ENCODE measurements around the gene NEIL3.

The NEIL3 gene

DNA sequence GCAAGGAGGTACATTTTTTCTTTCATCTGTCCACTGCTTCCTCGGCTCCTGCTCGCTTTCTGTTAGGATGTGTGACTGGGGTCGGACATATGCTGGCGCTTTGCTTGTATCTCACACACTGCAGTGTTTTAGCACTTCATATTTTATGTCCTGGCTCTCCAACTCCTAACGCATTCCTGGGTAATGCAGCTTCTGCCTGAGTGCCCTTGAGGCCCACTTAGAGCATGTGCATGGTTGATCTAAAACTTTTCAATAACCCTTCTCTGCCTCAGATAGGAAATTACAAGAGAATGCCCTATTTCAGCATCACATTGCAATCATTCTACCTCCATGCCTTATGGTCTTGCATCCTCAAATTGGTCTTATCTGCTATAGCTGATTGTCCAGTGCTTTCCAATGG lies 65.3 kb downstream of the NEIL3 start:
- no peak for DNase-seq

- DNase-seq: no peak
These were observed 65.7 kb downstream of the NEIL3 start for GRCh38 chr4:177375372-177375771.

GRCh38 chr4:177376024-177376423 lies 66.3 kb downstream of the NEIL3 start:
- DNase-seq: no peak

- no peak for DNase-seq
These were observed 71.1 kb downstream of the NEIL3 start for GRCh38 chr4:177380730-177381287.

GRCh38 chr4:177381762-177382310 lies 72.2 kb downstream of the NEIL3 start:
- DNase-seq: no peak

DNA sequence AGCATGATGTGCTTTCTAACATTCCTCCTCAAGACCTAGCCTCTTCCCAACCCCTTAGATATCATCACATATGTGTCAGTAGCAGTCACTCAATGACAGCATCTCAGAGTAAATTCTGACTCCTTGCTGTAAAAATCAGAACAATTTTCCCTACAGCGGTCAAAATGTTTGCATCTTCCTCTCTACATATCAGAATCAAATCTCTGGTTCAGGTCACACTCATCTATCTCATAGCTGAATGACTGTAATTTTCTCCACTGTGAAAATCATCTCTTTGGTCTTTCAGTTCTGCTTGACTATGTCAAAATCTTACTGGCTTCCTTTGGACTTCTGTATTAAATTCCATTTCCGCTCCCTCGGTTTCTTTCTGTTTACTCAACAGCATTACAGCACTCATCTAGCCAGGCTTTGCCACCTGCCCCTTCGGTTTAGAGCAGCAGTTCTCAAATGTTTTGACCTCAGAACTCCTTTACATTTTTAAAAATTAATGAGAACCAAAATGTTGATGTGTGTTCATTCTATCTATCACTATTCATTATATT lies 75.3 kb downstream of the NEIL3 start:
- no peak for DNase-seq

DNA sequence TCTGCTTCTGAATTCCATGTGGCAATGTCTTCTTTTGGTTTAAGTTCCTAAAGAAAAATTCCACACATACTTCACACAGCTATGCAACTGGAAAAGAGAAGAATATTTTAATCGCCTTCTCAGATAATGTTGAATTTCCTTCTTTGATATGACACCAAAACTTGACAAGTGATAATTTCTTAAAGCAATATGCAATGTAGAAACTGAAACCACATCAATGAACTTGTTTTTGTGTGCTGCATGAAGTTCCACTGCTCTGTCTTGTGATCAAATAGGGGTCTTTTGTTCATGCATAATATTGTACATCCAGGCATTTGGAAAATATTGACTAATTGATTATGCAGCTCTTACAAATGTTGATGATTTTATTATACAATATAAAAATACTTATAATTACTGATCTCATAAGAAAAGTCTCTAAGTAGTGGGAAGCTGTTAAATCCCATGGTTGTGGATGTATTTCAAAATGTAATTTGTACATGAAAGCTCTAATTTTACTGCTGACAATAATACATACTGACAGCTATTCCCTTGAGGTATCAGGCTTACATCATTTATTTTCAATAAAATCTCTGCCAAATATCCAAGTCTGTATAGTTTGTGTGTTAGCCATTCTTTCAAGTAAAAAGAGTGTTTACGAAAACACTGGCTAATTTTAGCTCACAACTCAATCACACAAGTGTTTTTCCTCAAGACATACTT lies 76.1 kb downstream of the NEIL3 start:
- no peak for DNase-seq

- DNase-seq: no peak
These were observed 76.7 kb downstream of the NEIL3 start for GRCh38 chr4:177386278-177386815.

- DNase-seq: no peak
These were observed 81.6 kb downstream of the NEIL3 start for GRCh38 chr4:177391287-177391686.

GRCh38 chr4:177391953-177392352 lies 82.3 kb downstream of the NEIL3 start:
- DNase-seq: no peak

- DNase-seq: no peak
These were observed 83.6 kb downstream of the NEIL3 start for GRCh38 chr4:177393236-177393635.

- DNase-seq: no peak
These were observed 86.7 kb downstream of the NEIL3 start for GRCh38 chr4:177396352-177396751.

GRCh38 chr4:177400030-177400429 lies 90.4 kb downstream of the NEIL3 start:
- no peak for DNase-seq

GRCh38 chr4:177401658-177402273 lies 92.1 kb downstream of the NEIL3 start:
- DNase-seq: no peak

- no peak for DNase-seq
These were observed 94.1 kb downstream of the NEIL3 start for GRCh38 chr4:177403746-177404145.

DNA sequence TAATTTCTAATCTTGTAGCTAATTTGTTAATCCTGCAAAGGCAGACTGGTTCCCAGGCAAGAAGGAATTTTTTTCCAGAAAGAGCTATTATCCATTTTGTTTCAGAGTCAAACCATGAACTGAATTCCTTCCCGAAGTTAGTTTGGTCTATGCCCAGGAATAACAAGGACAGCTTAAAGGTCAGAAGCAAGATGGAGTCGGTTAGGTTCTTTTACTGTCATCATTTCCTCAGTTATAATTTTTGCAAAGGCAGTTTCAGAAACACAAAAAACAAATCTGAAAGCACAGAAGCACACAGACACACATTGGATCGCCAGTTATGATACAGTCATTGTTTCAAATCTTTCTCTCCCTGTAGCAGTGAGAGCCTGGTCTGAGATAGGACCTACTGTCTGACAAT lies 94.7 kb downstream of the NEIL3 start:
- DNase-seq: no peak

- no peak for DNase-seq
These were observed 95.3 kb downstream of the NEIL3 start for GRCh38 chr4:177404986-177405385.

- no peak for DNase-seq
These were observed 95.8 kb downstream of the NEIL3 start for GRCh38 chr4:177405508-177405907.

DNA sequence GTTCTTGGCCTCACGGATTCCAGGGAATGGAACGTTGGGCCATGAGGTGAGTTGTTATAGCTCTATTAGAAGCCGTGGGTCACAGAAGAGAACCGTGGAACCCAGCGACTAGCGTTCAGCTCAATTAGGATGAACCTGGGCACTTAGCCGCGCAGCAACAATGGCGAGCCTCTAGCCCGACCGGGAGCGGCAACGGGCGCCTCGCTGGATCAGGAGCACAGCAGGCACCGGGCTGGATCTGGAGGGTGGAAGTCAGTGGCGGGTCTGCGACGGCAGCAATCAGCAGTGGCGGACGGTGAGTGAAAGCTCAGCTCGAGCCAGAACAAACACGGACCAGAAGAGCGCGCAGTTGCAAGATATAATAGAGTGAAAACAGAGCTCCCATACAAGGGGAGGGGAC lies 98.3 kb downstream of the NEIL3 start:
- no peak for DNase-seq

GRCh38 chr4:177410566-177410965 lies 100.9 kb downstream of the NEIL3 start:
- no peak for DNase-seq

DNA sequence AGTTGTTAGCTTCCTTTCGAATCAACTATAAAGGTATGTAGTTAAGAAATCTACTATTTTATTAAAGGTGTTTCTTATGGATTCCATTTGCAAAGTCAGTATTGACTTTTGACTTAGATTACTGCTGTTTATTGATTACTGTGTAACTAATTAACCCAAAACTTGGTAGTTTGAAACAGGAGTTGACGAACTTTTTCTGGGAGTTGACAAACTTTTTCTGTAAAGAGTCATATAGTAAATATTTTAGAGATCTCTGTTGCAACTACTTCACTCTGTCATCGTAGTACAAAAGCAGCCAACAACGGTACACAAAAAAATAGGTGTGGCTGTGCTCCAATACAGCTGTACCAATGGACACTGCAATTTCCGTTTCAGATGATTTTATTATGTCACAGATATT lies 102.3 kb downstream of the NEIL3 start:
- no peak for DNase-seq
